BE2C (cell line): ENCODE results near the gene PCBP3.
"Not testable (repeated sequence)": the region's sequence is repeated elsewhere in the genome, so short reads cannot be mapped to it uniquely, and the experiment has no call there.

Experiments
- DNase-seq: peaks from one replicate; pipeline ENCODE4 v3.0.0-alpha.2; 2020
- H3K27me3 ChIP-seq: fragments of 250-450 bp; sonication (Bioruptor Pico); 2 replicates; pipeline ENCODE4 v1.5.1; 2020; ENCODE audit warnings: mild to moderate bottlenecking
- H3K36me3 ChIP-seq: fragments of 250-450 bp; sonication (Bioruptor Pico); 2 replicates; pipeline ENCODE4 v1.5.1; 2020; ENCODE audit warnings: mild to moderate bottlenecking
- H3K4me1 ChIP-seq: fragments of 250-450 bp; sonication (Bioruptor Pico); 2 replicates; pipeline ENCODE4 v1.5.1; 2020
- H3K4me3 ChIP-seq: 2 replicates; pipeline ENCODE4 v1.5.1; 2011; ENCODE audit warnings: low read depth, low read length
- H3K9me3 ChIP-seq: fragments of 250-450 bp; sonication (Bioruptor Pico); 2 replicates; pipeline ENCODE4 v1.5.1; 2020
- CTCF ChIP-seq: IDR thresholded peaks from 2 replicates; pipeline ENCODE4 v1.5.1; 2012; ENCODE audit warnings: mild to moderate bottlenecking, low read depth, low read length

The PCBP3 gene

GRCh38 chr21:45957551-45957950, 314.0 kb downstream of the PCBP3 start:
- no peak overlapping the region for H3K4me3 ChIP-seq
- no peaks in the 10 kb centered on the region for H3K36me3 ChIP-seq
- no peak for DNase-seq
- no peaks in the 10 kb centered on the region for H3K27me3 ChIP-seq
- peaks cover 9% of the 10 kb centered on the region; the same call in 1 of the 2 replicates for H3K4me1 ChIP-seq
- no peak for TF ChIP-seq CTCF
- H3K9me3 ChIP-seq, result no peaks in the 10 kb centered on the region; the same call in 1 of the 2 replicates

- H3K9me3 ChIP-seq, result no peaks in the 10 kb centered on the region; the same call in 1 of the 2 replicates
- peaks cover 9% of the 10 kb centered on the region; the same call in 1 of the 2 replicates for H3K4me1 ChIP-seq
- no peaks in the 10 kb centered on the region for H3K27me3 ChIP-seq
- no peak for DNase-seq
- no peak for TF ChIP-seq CTCF
- H3K4me3 ChIP-seq, result no peak overlapping the region
- no peaks in the 10 kb centered on the region for H3K36me3 ChIP-seq
Measured at GRCh38 chr21:45957981-45958600, 314.6 kb downstream of the PCBP3 start.

GRCh38 chr21:45959182-45959581, 315.7 kb downstream of the PCBP3 start:
- no peak for DNase-seq
- H3K36me3 ChIP-seq, result no peaks in the 10 kb centered on the region
- H3K4me1 ChIP-seq, result 0 out of 2 replicates have a peak, but pooled peaks cover 1% of the 10 kb centered on the region
- no peak for TF ChIP-seq CTCF
- no peaks in the 10 kb centered on the region for H3K27me3 ChIP-seq
- no peaks in the 10 kb centered on the region; the same call in 1 of the 2 replicates for H3K9me3 ChIP-seq
- H3K4me3 ChIP-seq, result no peak overlapping the region

- no peak for TF ChIP-seq CTCF
- no peak for DNase-seq
- no peaks in the 10 kb centered on the region for H3K27me3 ChIP-seq
- no peak overlapping the region for H3K4me3 ChIP-seq
- H3K36me3 ChIP-seq, result no peaks in the 10 kb centered on the region
- no peaks in the 10 kb centered on the region; the same call in 1 of the 2 replicates for H3K9me3 ChIP-seq
- H3K4me1 ChIP-seq, result no peaks in the 10 kb centered on the region
Measured at GRCh38 chr21:45959779-45960390, 316.4 kb downstream of the PCBP3 start.

- H3K4me1 ChIP-seq, H3K36me3 ChIP-seq, H3K27me3 ChIP-seq, H3K9me3 ChIP-seq, DNase-seq, H3K4me3 ChIP-seq: not testable (repeated sequence)
Measured at GRCh38 chr21:45961408-45961807, 317.9 kb downstream of the PCBP3 start.

- DNase-seq, result no peak
- H3K4me3 ChIP-seq, result no peak overlapping the region
- no peak for TF ChIP-seq CTCF
- no peaks in the 10 kb centered on the region for H3K4me1 ChIP-seq
- H3K9me3 ChIP-seq, result no peaks in the 10 kb centered on the region; the same call in 1 of the 2 replicates
- no peaks in the 10 kb centered on the region for H3K36me3 ChIP-seq
- H3K27me3 ChIP-seq, result no peaks in the 10 kb centered on the region
Measured at GRCh38 chr21:45962531-45963231, 319.2 kb downstream of the PCBP3 start.
